HG02588 (cell line): ENCODE data around the gene DCAF4.

Experiments used
- ATAC-seq: cut with Tn5 transposase; IDR thresholded peaks from one replicate; pipeline ENCODE4 v1.9.1; 2021; ENCODE audit warnings: mild to moderate bottlenecking, moderate library complexity; ENCODE audit not compliant: unreplicated experiment

The DCAF4 gene, protein sequence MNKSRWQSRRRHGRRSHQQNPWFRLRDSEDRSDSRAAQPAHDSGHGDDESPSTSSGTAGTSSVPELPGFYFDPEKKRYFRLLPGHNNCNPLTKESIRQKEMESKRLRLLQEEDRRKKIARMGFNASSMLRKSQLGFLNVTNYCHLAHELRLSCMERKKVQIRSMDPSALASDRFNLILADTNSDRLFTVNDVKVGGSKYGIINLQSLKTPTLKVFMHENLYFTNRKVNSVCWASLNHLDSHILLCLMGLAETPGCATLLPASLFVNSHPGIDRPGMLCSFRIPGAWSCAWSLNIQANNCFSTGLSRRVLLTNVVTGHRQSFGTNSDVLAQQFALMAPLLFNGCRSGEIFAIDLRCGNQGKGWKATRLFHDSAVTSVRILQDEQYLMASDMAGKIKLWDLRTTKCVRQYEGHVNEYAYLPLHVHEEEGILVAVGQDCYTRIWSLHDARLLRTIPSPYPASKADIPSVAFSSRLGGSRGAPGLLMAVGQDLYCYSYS

DNA sequence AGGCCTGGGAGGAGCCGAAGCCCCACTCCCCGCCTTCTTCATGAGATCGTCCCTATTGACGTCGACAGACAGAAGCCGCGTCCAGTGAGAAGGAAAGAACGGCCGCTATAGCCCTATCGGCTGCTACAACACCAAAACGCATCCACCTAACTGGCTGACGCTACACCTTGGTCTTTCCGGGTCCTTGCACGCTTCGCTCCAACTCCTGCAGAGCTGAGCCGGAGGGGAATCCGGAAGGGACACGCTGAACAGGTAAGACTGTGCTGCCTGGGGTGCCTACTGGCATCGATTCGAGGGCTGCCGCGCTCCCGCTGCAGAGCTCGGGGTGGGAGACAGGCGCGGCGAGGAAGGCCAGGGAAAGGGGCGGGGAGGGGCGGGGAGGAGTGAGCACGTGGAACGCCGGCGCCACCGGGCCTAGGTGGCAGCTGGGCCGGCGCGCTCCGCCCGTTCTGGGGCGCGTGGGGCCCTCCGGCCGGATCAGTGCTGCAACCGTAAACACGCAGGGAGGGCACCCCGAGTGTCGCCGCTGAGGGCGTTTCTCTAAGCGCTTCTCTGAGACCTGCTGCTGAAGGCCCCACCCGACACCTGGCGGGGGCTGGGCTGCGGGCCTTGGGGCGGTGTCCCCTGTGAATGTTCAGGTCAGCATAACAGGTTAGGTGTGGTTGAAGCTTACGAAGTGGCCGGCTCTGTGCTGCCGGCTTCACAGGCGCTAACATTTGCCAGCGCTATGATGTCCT lies at the start of gene DCAF4:
TSS of gene DCAF4 (plus strand) at position 173 of the 737 bp plus-strand sequence. CDS start 11,515 bp downstream, outside the sequence.
- peak; percentile 98 for ATAC-seq

DNA sequence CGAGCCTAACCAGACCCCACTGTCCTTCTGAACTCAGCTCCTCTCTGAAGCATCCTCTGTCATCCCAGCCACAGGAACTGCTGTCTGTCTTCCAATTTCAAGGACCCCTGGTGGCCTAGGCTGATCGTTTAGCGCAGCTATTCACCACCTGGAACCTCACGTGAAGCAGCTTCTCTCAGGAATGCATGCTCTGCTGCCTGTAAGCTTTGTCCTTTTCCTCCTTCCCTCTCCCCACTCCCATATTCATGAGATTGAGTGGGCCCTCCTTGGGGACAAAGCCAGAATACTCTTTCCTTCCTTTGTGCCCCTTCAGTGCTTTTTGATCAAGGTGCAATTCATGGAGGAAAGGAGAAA lies 49.6 kb upstream of the DCAF4 start:
- ATAC-seq = no peak

DNA sequence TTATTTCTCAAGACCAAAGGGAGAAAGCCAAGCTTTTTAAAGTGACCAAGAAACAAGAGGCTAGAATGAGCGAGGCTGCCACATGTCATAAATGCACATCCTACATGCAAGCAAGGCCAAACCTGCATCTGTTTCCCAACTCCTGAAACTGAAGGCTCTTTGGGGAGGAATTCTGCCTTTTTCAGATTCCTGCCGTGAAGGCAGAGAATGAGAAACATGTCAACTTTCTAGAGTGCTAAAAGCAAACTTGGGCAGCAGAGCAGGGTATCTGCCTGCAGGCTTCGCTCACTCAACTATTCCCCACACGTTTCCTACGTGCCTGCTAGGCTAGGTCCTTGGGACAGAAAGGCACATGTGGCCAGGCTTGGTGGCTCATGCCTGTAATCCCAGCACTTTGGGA lies 47.5 kb upstream of the DCAF4 start:
- no peak for ATAC-seq

DNA sequence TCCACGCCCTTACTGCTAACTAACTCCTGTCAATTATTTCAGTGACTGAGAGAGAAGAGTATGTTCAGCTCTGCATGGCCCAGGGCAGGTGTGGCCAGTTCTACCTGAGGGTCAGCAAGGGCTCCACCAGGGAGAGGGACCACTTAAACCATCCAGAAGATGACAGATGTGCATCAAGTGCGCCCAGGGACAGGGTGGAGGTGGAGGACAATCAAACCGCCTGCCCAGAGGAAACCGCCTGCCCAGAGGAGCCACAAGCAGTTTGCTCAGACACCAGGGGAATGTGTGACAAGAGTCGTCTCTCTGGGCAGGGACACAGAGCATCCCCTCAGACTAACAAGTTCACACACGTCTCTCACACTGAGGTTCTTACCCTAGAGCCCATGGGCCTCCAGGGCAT lies 46.8 kb upstream of the DCAF4 start:
- no peak for ATAC-seq

DNA sequence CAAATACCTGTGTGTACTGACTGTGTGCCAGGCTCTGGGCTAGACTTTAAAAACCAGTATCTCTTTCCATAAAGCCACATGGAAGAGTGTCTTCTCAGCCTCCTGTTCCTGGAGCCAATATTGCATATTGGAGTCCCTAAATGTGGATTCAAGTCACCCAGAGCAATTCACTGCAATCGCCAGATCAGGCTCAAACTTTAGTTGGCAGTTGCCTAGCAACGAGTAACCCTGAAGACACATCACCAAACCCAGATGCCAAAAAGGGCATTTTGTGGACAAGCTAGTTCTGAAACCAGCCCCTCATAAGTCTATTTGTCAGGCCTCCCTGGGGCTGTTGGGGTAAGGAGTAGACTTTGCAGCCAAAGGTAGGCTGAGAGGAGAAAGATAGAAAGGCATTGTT lies 46.1 kb upstream of the DCAF4 start:
- no peak for ATAC-seq

DNA sequence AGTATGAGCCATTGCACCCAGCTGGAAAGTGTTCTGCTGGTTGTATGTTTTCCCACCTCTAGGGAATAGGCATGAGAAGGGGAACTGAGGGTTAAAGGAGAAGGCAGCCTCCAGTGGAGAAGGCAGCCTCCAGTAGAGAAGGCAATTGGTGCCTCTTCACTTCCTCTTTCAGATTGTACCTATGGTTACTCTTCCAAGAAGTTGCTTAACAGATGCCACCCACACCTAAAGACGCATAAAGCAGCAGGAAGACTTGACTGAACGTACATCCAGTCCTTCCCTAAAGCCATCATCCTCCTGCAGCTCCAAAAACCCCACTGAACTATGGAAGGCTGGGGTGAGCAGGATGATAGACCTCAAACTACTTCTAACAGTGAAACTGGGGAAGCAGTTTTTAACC lies 45.4 kb upstream of the DCAF4 start:
- no peak for ATAC-seq

DNA sequence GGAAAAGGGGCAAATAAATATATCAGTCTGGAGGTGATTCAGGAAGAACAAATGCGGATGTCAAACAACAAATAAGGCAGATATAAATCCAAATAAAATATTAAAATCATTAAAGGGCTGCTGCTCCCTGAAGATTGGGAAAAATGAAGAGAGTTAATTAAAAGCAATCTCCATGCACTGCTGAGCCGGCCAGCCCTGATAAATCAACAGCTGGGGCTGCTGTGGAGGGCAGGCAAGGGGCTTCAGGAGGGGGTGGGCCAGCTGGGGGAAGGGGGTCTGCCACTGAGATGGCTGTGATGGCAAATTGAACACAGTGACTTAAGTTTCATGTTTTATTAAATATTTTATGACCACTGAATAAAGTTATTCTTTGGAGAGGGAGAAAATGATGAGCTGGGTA lies 44.7 kb upstream of the DCAF4 start:
- ATAC-seq = no peak

DNA sequence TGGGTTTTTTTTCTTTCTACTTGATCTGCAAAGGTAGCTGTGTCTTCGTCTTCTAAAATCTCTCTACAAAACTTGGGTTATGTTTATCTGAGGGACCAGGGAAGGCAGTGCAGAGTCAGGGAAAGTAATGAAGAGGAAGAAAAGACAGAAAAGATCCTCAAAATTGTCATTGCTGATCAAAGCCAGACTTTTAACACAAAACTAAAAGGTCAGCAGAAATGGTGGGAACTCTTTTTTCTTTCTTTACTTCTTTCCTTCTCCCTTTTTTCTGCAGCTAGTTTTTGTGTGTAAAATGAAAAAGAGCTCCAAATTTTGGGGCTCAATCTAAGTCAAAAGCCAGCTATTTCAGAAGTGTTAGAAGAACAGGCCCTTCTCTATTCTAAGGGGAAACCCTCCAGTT lies 44.2 kb upstream of the DCAF4 start:
- no peak for ATAC-seq

DNA sequence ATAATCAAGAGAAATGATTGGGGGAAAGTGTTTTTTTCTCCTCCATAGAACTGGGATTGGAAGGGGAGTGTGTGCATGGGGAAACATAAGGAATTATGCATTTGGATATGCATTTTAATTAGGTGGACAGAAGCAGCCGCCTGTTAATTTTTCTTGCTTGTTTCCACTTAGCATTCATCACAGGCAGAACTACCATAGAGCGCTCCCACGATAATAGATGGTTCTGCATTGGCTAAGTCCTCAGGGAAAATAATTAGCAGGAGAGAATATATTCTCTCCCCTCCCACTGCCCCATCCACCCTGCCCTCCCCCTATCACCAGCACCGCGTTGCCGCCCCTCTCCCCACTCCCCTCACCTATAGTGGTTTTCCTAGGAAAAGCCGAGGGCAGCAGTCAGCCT lies 43.8 kb upstream of the DCAF4 start:
- ATAC-seq = no peak

DNA sequence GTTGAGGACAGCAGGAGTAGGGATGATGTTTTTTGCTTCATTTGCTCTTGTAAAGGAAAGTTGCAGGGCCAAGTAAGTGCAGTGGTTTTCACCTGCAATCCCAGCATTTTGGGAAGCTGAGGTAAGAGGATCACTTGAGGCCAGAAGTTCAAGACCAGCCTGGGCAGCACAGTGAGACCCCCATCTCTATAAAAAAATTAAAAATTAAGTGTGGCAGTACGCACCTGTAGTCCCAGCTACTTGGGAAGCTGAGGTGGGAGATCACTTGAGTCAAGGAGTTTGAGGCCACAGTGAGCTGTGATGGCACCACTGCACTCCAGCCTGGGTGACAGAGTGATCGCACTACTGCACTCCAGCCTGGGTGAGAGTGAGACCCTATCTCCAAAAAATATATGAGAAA lies 43.2 kb upstream of the DCAF4 start:
- ATAC-seq = no peak

DNA sequence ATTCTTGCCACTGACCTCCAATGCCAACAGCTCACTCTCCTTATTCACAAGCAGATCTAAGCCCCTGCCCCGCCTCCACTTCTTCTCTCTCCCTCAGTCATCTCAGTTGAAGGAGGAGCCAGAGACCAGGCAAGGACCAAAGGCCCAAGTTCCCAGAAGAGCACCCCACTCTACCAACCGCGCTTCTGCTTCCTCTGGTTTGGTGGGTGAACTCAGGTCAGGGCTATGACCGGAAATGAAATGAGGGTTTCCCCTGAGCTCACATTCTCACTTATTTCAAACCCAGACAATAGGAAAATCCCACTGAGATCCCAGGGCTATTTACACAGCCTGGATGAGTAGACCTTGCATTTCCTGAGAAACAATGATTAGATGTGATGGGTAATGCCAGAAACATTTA lies 42.3 kb upstream of the DCAF4 start:
- no peak for ATAC-seq

DNA sequence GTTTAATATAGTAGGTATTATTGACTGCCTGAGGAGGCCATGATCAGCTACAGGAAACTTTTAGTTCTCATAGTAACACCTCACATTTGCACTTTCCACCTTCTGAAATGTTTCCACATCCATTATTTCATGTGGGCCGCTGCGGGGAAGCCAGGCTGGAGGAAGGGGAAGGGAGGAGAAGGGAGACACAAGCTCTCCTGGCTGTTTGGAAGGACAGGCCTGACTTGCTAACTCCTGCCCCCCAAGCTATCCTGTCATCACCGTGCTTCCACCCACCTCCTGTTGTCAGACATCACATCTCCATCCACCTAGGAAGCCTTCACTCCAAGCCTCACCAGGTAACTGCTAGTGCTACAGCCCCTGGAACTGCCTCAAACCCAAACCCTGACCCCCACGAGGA lies 41.9 kb upstream of the DCAF4 start:
- no peak for ATAC-seq

DNA sequence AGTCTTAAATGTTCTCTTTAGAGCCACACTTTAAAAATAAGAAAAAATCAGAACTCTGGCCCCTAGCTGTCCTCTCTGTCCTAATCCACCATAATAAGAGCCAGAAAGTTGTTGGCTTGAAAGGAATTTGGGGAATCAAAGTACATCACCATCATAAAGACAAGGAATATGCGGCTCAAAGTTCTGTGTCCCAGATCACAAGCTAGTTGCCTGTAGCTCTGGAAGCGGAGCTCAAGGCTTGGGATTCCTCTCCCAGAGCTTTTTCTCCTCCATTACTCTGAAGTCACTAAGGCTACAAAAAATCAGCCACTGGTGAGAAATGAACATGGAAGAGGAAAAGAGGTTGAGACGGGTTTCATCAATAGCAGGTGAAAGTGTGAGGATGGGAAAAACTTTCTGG lies 38.8 kb upstream of the DCAF4 start:
- no peak for ATAC-seq

DNA sequence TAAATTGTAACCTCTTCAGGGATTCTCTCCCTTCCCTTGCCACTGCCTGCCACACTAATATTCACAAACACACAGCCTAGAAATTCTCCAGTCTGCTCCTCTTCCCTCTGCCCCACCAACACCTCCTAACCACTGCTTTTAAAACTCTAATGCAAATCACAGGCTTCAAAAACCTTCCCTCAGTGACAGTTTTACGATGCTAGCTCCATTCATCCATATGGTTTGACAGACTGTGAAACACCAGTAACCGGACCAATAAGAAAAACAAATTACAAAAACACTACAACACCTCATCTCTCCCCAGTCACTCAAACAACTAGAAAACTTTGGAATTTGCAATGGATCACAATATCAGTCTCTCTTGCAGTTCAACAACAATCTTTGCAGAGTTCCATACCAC lies 38.1 kb upstream of the DCAF4 start:
- ATAC-seq = no peak

DNA sequence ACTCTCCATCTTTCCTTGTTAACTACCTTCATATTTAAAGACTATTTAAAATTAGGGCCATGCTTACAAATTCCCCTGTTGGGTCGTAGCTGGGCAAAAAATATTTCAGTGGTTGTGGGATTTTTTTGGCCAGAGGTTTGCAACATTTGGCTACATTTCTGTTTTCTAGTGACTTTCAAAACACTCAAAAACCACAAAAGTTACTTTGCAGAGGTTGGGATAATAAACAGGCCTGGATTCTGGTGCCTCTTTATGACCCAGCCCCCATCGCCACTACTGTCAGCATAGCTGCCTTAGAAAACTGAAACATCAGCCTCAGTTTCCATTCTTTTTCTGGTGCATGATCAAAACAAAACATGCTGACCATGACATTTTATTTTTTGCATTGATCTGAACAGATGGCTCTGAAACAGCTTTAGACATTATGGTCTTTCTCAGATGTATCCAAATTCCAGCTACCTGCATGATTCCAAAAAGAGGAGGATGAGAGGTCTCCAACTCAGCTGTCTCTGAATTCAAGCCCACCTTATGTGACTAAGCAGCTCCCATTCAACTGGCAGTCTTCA lies 37.5 kb upstream of the DCAF4 start:
- no peak for ATAC-seq

DNA sequence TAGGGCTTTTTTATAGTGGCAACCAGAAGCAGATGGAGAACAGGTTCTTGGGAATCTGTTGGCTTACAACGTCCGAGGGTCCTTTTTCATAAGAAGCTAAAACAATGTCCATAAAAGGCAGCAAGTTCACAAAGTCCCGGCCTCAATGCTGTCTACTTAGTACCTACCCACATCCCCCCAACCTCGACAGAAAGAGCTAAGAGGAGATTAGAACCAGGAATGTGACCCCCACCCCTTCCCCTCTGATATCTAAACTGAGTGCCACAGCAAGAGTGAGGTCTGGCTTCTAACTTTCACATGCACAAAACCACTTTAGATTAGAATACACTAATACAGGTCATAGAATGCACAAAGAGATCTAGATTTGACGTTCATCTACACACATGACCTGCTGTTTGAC lies 36.9 kb upstream of the DCAF4 start:
- no peak for ATAC-seq

DNA sequence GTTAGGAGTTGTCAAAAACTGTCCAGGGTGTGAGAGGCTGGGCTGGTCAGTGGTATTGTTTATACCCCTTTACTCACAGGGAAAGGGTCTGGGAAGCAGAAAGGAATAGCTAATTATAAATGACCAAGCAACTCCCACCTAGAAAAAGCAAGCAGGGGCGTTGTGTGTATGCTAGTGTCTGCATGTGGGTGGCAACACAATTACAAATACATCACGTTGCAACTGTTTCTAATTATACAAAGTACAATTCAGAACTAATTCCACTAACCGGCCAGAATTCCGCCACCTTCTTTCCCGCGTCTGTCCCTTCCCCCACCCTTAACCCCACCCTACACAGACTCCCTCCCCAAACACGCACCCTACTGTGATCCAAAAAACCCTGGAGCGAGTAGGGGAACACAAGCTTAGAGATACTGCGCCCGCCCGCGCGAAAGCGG lies 34.6 kb upstream of the DCAF4 start:
- no peak for ATAC-seq

DNA sequence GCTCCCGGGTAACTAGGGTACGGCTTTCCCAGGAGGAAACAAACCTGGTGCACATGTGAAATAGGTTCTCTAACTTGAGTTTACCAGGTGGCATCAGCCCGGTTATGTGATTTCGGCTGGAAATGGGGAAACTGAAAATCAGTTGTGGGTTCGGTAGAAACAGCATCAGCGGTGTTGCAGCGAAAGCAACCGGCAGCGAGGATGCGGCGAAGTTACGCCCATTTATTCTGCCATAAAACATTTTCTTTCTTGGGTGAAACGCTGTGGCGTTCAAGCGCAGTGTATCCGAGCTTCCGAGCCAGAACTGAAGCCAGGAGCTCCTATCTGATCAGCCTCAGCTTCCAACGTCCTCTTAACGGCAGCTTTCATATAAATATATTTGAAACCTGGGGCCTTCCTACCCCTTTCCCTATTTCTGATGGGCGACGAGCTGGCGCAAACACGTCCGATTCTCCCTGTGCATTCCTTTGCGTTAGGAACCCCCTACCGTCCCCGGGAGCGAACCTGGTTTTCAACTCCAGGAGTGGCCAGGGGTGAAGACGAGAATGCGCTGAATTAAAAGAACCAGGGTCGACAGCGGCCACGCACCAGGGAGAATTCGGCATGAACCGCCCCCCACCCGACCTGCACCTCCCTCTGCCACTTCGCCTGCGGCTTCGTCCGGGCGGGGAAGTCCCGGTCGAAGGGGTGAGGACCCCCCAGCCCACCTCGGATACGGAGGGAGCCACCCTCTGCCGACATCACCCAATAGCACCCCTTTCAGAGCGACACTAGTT lies 34.0 kb upstream of the DCAF4 start:
- ATAC-seq = no peak

DNA sequence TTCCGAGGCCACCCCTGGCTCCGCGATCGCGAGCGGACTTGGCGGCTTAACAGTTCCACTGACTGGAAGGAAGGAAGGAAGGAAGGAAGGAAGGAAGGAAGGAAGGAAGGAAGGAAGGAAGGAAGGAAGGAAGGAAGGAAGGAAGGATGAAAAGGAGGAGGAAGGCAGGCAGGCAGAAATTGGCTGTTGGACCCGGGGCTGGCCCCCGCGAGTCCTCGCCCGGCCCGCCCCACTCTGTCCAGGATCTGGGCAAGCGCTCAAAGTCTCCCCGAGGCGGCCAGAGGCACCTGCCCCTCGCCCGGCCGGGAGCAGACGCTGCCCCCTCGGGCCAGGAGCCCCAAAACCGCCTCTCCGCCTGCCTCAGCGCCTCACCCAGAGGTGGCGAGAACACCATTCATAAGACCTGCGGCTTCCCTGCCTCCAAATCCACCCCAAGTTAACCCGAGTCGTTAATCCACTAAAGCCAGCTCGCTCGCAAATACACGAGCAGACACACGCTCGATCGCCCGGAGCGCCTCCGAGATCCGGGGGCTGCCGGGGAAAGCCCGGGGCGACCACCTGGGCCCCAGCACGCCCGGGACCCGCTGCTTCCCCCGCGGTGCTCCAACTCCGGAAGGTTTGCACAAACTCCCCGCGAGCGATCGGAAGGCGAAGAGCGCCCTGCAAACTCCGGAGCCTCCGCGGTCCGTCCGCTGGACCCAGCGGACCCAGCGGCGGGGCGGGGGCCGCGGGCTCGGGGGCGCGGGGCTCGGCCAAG lies 33.2 kb upstream of the DCAF4 start:
- ATAC-seq = peak; percentile 17

DNA sequence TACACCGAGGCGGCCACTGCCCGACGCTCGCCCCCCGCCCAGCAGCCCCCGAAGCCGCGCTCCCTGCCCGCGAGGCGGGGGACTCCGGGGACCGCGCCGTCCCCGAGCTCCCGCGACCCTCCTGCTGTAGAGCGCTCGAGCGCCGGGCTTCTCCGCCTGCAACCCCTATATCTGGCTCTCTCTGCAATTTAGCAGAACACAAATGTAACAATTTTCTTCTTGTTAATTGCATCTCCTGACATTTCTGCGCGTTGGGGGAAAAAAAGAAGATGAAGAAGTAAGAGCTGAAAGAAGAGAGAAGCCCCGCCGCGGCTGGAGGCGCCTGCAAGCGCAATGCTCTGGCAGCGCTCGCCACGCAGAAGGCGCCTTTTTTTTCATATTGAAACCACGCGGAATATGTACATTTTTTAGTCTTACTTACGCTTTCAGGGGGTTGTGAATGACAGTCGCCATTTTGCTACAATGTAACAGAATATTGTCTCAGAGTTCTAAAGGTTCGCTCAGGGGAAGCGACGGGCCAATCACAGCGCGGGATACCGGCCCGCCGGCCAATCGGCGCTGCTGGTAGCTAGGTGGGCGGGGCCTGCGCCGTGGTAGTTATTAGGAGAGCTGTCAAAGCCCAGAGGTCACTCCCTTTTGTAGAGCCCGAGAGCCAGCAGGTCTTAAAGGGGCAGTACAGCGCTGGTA lies 32.5 kb upstream of the DCAF4 start, which contains the start of gene DPF3:
TSS of gene DPF3 (minus strand) at position 466 of the 687 bp plus-strand sequence. CDS start at position 453, 13 bp downstream.
- ATAC-seq = peak; percentile 98
